Astrocyte of the spinal cord (primary cell): Measurements from ENCODE around the gene ZNF77.
"Not testable (repeated sequence)": the region's sequence is repeated elsewhere in the genome, so short reads cannot be mapped to it uniquely, and the experiment has no call there.

Source experiments
- DNase-seq: peaks from one replicate; pipeline ENCODE4 v3.0.0; 2011; ENCODE audit warnings: low read depth, low spot score
- H3K4me3 ChIP-seq: 2 replicates; pipeline ENCODE4 v1.5.1; 2011; ENCODE audit warnings: low read depth, mild to moderate bottlenecking, low read length, moderate library complexity
- in situ Hi-C: cut with HindIII; loops from 2 replicates; pipeline ENCODE4 v1.10.0; 2017; ENCODE audit warnings: low sequenced_read_pairs
- TF ChIP-seq, protein P1 (sequence below): IDR thresholded peaks from 2 replicates; pipeline ENCODE4 v1.5.1; 2012; ENCODE audit warnings: low read depth, mild to moderate bottlenecking, low read length, inconsistent platforms

ZNF77 gene

DNA sequence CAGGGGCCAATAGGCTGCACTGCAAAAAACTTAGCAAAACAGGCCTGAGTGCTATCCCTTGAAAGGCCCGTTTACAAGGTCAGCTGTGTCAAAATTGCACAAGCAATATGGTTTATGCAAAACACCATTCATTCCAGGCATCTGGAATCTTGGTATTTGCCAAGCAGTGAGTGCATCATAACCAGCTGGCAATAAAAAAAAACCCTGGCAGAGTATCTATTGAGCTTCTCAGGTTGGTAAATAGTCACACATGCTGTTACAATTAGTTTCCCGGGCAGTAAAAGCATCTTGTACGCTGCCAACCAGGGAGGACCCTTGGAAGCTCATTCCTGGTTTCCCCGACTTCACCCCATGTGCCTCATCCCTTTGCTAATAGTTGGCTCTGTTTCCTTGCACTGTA, 21.3 kb downstream of the ZNF77 start:
- TF ChIP-seq, protein P1, sequence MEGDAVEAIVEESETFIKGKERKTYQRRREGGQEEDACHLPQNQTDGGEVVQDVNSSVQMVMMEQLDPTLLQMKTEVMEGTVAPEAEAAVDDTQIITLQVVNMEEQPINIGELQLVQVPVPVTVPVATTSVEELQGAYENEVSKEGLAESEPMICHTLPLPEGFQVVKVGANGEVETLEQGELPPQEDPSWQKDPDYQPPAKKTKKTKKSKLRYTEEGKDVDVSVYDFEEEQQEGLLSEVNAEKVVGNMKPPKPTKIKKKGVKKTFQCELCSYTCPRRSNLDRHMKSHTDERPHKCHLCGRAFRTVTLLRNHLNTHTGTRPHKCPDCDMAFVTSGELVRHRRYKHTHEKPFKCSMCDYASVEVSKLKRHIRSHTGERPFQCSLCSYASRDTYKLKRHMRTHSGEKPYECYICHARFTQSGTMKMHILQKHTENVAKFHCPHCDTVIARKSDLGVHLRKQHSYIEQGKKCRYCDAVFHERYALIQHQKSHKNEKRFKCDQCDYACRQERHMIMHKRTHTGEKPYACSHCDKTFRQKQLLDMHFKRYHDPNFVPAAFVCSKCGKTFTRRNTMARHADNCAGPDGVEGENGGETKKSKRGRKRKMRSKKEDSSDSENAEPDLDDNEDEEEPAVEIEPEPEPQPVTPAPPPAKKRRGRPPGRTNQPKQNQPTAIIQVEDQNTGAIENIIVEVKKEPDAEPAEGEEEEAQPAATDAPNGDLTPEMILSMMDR = no peak

DNA sequence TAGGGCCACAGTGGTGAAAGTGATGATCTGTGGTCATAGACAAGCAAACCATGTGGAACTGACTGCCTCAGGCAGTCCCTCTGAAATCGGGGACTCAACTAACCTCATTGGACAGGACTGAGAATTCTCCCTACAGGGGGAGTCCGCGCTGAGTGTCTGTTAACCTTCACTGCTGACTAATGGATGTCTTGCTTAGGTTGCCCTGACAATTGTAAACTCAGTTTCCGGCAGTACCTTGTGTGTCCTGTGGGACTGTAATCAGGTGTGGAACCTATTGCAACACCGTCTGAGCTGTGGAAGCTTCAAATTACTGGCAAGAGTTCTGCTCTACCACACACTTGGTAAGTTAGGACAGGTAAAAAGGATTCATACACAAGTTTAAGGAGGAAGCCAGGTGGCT, 21.8 kb downstream of the ZNF77 start:
- TF ChIP-seq, protein P1 = no peak
- no peak for DNase-seq

More for the DNA sequence above, 21.3 kb downstream of the ZNF77 start:
- H3K4me3 ChIP-seq = no peak overlapping the region
- peak; percentile 24 for DNase-seq
- in situ Hi-C loops = no loop called here

DNA sequence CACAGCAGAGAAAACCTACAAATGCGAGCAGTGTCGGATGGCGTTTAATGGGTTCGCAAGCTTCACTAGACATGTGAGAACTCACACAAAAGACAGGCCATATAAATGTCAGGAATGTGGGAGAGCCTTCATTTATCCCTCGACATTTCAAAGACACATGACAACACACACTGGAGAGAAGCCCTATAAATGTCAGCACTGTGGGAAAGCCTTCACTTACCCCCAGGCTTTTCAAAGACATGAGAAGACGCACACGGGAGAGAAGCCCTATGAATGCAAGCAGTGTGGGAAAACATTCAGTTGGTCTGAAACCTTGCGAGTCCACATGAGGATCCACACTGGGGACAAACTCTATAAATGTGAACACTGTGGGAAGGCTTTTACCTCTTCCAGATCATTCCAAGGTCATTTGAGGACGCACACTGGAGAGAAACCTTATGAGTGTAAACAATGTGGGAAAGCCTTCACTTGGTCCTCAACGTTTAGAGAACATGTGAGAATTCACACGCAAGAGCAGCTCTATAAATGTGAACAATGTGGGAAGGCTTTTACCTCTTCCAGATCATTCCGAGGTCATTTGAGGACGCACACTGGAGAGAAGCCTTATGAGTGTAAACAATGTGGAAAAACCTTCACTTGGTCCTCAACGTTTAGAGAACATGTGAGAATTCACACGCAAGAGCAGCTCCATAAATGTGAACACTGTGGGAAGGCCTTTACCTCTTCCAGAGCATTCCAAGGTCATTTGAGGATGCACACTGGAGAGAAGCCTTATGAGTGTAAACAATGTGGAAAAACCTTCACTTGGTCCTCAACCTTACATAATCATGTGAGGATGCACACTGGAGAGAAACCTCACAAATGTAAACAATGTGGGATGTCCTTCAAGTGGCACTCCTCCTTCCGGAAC, 27.2 kb downstream of the ZNF77 start:
- TF ChIP-seq, protein P1 = no peak
- DNase-seq = no peak
- in situ Hi-C loops = no loop called here
- no peak overlapping the region for H3K4me3 ChIP-seq

More for the DNA sequence above, 21.8 kb downstream of the ZNF77 start:
- in situ Hi-C loops = no loop called here
- no peak overlapping the region for H3K4me3 ChIP-seq

DNA sequence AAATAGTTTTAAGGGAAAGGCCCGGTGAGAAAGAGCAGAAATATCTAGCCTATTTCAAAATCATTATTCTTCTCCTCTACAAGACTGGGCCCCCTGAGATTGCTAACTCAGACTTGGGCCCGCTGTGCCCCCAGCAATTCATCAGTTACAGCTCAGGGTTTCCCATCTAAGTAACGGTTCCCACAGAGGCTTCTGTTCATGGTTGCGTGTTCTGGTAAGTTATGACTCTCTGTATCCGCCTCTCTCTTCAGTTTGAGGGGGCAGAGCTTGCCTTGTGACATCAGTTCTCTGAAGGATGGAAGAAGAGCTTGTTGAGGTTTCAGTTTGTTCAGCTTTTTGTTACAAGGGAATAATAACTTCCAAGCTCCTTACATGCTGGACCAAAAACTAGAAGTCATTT, 32.5 kb downstream of the ZNF77 start:
- H3K4me3 ChIP-seq = no peak overlapping the region
- DNase-seq = no peak
- in situ Hi-C loops = no loop called here
- TF ChIP-seq, protein P1 = no peak

DNA sequence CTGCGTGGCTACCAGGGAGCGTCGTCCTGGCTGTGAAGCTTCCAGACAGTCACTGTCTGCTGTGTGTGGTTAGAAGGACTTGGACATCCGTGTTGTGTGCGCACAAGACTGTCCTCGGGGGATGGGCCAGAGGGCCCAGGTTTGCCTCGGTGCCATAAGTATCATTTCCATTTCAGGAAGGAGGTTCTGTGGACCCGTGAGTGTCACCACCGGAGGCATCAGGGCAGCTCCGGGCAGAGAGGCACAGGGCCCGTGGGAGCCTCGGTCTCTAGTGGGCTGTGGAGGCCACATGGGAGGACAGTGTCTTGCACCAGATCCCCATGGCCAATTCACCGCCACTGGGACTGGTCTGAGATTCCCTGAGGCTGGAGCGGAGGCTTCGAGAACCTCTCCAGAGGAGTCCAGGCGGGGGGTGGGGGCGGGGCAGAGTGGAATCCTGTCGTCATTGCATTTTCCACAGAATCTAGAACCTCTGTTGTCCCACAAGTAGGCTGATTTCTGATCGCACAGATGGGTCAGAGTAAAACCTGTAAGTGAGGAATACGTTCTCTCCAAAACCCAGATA, 38.1 kb downstream of the ZNF77 start:
- no peak overlapping the region for H3K4me3 ChIP-seq
- no peak for DNase-seq
- in situ Hi-C loops = no loop called here
- TF ChIP-seq, protein P1 = no peak

DNA sequence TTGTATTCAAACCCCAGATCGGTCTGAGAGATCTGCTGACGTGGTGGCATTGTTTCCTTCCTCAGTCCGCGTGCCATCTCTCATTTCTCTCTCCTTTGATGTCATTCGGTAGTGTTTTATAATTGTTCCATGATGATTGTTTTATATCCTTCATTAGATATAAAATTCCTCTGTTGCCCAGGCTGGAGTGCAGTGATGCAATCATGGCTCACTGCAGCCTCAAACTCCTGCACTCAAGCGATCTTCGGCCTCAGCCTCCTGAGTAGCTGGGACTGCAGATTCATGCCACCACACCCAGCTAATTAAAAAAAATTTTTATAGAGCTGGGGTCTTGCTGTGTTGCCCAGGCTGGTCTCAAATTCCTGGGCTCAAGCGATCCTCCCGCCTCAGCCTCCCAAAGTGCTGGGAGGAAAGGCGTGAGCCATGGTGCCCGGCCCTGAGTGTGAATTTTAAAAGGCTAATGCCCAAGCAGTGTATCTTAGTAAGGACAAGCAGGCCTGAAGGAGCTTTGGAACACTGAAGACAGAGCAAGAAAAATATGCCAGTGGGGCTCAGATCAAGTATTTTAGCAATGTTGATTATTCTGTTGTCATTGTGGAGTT, 38.8 kb downstream of the ZNF77 start:
- no peak overlapping the region for H3K4me3 ChIP-seq
- DNase-seq = no peak
- in situ Hi-C loops = no loop called here
- TF ChIP-seq, protein P1 = no peak

DNA sequence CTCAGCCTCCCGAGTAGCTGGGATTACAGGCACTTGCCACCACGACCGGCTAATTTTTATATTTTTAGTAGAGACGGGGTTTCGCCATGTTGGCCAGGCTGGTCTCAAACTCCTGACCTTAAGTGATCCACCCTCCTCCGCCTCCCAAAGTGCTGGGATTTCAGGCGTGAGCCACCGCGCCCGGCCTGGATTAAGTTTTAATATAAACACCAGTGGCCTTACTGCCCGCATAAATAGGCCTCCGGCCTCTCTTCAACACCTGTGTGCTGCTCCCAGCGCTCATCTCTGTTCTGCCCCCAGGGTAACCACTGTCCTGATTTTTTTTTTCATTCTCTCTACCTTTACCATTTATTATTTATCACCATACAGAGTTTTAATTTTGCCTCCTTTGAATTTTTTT, 41.4 kb downstream of the ZNF77 start:
- DNase-seq, in situ Hi-C loops, H3K4me3 ChIP-seq: not testable (repeated sequence)
